Activated T-helper 1 cell treated with anti-CD3 and anti-CD28 coated beads, Interleukin-2, amount 50 U/mL, for 16 hours (primary cell): ENCODE measurements around the gene CHKA.

Experiments used
- DNase-seq, 2 donors: peaks; one replicate each; pipeline ENCODE4 v3.0.0-alpha.2; 2020; ENCODE audit warnings: low read depth in 1 of 2, low spot score in 1 of 2

Gene CHKA

GRCh38 chr11:68033708-68034045, 87.5 kb downstream of the CHKA start:
- no peak for DNase-seq

- DNase-seq, result no peak
These were observed 88.0 kb downstream of the CHKA start for GRCh38 chr11:68032997-68033707.

GRCh38 chr11:68032003-68032402, 89.2 kb downstream of the CHKA start:
- no peak for DNase-seq

- DNase-seq, result no peak
These were observed 90.1 kb downstream of the CHKA start for GRCh38 chr11:68031144-68031464.

DNA sequence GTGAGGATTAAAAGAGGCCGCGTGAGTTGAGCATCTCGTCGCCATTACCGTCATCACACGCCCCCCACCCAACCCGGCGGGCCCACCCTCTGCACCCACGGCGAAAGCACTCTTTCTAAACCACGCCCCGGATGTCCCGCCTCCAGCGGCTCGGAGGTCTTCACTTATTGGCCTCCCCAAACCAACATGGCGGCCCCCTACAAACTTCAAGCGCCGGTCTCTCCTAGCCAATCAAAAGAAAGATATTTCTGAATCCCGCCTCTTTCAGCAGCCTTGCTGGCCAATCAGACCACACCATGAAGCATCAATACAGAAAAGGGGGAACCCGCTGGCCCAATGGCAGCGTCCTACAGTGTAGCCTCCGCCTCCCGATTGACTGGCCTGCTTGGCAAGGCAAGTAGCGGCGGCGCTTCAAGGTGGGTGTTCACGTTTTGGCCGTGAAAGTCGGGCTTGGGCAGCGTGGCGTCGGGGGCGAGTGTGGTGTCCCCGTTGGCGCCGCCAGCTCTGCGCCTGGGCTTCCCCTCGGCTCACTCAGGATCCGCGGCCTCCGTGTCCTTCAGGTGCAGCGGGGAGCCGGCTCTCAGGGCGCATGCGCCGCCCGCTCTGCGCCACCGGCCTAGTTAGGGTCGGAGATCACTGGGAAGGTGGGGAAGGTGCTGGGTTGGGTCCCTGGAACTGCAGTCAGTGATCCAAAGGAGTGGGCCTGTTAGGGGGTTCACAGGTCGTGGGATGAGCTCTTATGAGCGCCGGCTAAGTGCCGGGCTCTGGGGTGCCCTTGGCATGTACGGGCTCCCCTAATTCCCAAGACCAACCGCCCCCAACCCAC, 90.7 kb downstream of the CHKA start, which contains the start of gene NDUFS8:
NDUFS8 (plus strand) TSS at position 364 of the 826 bp plus-strand sequence. CDS start 1,471 bp downstream, outside the sequence.
- DNase-seq, result peak; percentile 91 to 93

DNA sequence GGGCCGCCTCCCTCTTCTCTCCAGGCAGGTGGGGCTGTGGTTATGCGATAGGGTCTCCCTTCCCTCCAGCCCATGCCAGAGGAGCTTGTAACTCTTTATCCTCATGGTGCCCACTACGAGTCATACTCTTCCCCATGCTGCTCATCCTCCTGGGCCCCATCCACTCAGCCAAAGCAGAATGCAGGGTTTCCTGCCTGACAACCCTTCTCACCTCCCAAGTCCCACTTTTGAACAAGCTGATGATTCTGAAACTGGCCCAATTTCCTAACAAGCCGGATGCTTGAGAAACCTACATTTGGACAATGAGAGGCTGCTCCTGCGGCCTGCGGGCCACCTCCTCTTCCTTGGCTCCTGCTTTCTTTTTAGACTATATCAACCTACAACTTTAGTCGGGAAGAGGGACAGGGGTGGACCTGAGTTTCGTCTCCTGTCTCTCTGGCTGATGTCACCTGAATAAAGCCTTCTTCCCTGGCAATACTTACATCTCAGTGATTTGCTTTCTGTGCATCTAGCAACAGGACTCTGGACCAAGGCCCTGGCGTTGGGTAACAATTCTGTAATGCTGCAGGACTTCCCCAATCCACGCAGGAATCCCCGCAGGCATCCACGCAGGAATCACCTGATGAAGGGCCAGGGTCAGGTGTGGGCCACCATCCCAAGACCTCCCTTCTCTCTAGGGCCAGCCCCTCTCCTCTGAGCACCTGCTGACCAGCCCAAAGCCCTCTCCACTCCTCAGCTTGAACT, 92.2 kb downstream of the CHKA start:
- DNase-seq, result no peak

DNA sequence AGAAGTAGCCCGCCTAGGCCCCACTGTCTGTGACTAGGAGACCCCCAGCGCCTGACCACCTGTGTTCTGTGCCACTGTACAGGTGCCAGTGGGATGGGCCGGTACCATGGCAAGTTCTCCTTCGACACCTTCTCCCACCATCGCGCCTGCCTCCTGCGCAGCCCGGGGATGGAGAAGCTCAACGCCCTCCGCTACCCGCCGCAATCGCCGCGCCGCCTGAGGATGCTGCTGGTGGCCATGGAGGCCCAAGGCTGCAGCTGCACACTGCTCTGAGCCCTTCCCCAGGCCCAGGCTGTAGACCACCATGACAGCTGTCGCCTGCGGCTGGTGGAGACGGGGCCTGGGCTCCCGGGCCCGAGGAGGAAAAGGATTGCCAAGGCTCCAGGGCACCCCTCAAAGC, 93.5 kb downstream of the CHKA start:
- no peak for DNase-seq

DNA sequence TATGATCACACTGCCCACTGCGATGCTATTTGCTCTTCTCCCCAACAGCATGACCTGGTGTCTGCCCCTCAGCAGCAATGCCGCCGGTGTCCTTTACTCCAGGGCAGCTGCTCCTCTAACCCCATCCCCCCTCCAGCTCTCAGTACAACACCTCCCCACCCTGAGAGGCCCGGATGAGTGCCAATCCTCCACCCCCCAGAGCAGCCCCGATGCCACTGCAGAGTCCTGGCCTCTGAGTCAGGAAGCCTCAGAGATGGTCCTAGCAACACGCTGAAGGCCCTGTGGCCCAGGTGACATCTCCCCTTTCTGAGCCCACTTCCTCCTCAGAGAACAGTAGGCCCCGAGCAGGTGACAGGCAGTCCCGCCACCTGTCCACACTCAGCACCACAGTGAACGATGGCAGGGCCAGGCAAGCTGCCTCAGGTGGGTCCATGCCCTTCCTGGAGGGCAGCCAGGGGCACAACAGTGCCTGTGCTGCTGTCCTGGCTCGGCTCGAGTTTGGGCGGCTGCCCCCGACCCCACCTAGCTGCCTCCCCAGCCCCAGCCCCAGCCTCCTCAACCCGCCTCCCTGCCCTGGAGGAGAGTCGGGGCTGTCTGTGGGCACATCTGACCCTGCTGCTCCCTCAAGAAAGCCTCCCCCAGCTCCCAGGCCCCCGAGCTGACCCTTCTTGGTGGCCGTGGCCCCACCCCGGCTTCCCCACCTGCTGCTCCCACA, 94.6 kb downstream of the CHKA start:
- no peak for DNase-seq

DNA sequence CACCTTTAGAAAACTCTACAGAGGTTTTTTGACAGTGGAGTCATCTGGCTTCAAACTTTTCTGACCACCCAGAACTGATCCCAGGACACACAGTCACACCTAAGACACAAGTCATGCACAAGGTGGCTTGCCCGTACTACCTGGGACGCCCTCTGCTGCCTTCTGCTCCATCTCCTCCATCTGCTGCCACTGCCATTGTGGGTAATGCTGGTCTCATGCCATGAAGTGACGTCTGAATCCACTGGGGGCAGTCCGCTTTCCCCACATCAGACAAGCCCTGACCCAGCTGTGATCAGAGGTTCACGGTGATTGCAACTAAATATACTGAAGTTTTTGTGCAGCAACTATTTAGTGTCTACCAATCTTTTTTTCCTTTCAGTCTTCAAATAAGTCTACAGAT, 96.1 kb downstream of the CHKA start:
- DNase-seq, result no peak

DNA sequence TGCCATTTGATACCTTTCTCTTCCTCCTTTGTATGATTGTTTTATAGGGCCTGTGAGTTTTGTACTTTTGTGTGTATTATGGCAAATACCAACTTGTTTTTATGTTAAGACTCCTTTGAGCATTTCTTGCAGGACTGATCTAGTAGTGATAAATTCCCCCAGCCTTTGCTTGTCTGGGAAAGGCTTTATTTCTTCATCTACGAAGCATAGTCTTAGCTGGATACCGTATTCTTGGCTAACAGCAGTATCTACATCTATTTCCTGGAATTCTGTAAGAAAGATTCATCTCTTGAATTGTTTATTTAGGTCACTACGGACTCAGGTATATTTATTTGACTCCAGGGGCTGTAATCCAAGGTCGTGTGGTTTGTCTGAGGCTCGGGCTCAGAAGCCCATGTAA, 96.7 kb downstream of the CHKA start:
- no peak for DNase-seq

DNA sequence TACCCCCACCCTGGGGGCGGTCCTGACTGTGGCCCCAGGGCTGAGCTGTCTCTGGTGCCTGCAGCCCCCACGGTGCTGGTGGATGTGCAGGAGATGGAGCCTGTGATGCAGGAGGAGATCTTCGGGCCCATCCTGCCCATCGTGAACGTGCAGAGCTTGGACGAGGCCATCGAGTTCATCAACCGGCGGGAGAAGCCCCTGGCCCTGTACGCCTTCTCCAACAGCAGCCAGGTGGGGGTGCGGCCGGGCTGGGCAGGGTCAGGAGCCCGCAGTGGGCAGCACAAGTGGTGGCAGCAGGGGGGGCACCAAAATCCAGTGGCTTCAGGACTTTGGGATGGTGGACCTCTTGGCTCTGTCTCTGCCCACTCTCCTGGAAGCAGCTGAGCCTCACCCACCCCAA, 98.7 kb downstream of the CHKA start:
- DNase-seq, result no peak

DNA sequence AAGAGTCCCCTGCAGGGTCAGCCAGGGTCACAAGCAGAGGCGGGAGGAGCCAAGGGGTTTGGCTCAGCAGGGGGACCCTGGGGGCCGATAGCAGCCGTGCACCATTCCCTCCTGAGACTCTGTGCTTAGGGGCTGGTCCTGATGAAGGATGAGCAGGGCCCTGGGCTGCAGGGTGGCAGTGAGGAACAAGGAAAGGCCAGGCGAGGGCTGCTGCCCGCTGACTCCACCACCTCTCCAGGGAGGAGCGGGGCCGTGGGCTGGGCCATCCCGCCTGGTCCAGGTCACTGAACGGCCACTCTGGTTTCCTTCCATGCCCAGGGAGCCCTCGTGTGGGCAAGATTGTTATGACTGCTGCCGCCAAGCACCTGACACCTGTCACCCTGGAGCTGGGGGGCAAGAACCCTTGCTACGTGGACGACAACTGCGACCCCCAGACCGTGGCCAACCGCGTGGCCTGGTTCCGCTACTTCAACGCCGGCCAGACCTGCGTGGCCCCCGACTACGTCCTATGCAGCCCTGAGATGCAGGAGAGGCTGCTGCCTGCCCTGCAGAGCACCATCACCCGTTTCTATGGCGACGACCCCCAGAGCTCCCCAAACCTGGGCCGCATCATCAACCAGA, 99.9 kb downstream of the CHKA start:
- DNase-seq, result no peak

DNA sequence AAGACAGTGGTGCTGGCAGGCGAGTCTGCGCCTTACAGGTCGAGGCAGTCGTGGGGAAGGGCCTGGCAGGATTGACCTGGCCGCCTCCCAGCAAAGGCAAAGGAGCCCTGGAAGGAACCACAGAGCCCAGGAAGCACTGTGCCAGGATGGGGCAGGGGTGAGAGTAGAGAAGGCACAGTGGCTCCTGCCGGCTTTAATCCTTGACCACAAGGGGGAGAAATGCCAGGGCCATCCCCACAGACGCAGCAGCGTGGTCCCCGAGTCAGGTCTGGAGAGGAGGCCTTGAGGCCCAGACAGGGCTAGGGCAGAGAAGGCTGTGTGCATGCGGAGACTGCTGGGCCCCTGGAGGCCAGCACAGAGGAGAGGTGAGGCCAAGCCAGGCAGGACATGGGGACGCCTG, 100.6 kb downstream of the CHKA start:
- DNase-seq, result no peak

- DNase-seq, result no peak
These were observed 101.7 kb downstream of the CHKA start for GRCh38 chr11:68019486-68019885.

GRCh38 chr11:68018730-68019190, 102.4 kb downstream of the CHKA start:
- DNase-seq, result no peak

- DNase-seq, result no peak
These were observed 103.0 kb downstream of the CHKA start for GRCh38 chr11:68017980-68018729.

GRCh38 chr11:68016904-68017817, 104.0 kb downstream of the CHKA start:
- no peak for DNase-seq

GRCh38 chr11:68016161-68016903, 104.9 kb downstream of the CHKA start:
- no peak for DNase-seq
